SH-SY5Y (cell line): ENCODE measurements around the gene GDF10.

Experiments
- GATA2 ChIP-seq: IDR thresholded peaks from 2 replicates; pipeline ENCODE4 v1.6.1; 2011; ENCODE audit warnings: mild to moderate bottlenecking, low read depth, low read length
- GATA3 ChIP-seq: IDR thresholded peaks from 2 replicates; pipeline ENCODE4 v1.6.1; 2011; ENCODE audit warnings: low read depth, mild to moderate bottlenecking, low read length, moderate library complexity

DNA sequence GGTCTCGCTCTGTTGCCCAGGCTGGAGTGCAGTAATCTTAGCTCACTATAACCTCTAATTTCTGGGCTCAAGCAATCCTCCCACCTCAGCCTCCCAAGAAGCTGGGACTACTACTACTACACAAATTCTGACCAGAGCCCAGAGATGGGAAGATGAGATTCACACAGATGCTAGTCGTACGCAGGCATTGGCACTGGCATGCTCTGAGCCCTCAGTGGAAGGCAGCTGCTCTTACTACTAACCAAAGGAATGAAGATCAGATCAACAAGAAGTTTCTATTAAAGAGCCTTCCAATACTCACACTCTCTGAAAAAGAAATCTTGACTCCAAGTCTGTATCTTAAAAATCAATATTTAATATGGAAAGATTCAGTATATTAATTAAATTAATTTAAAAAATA lies 32.9 kb downstream of the GDF10 start:
- TF ChIP-seq GATA2 (no peak), GATA3 (no peak)
